GM10847 (cell line): Measurements from ENCODE around the gene TMEM135.

Experiments used
- POLR2A ChIP-seq: IDR thresholded peaks from 2 replicates; pipeline ENCODE4 v1.6.1; 2011; ENCODE audit not compliant: insufficient read length; ENCODE audit errors: extremely low read depth

Gene TMEM135

DNA sequence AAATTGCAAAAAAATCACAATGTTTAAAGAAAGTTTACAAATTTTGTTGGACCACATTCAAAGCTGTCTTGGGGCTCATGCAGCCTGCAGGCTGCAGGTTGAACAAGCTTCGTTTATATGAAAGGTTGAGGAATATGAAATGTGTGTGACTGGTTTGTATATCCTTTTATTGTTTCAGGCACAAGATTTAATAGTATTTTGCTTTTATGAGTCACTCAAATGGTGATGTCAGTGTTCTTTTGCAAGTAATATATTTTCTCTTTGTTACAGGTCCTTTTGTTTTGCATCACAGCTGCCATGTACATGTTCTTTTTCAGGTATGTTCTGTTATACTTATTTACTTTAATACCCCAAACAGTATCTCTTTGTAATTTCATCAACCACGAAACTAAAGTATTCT is 198.6 kb downstream of the TMEM135 start:
- TF ChIP-seq POLR2A = no peak

DNA sequence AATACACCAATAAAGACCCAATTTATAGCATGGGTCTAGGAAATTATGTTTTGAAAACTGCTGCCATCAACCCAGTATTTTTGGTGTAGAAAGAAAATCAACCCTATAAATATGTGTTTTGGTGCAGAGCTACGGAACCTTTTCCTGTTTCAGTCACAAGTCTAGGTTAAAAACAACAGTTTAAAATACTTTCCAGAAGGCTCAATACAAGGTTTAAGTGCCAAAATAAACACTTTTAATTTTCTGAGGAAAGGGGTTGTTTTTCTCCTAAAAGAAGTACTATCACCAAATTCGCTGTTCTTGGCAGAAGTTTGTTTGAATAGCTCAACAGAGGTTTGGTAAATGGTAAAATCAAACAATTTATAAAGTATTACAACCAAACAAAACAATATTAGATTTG is 201.3 kb downstream of the TMEM135 start:
- no peak for TF ChIP-seq POLR2A

DNA sequence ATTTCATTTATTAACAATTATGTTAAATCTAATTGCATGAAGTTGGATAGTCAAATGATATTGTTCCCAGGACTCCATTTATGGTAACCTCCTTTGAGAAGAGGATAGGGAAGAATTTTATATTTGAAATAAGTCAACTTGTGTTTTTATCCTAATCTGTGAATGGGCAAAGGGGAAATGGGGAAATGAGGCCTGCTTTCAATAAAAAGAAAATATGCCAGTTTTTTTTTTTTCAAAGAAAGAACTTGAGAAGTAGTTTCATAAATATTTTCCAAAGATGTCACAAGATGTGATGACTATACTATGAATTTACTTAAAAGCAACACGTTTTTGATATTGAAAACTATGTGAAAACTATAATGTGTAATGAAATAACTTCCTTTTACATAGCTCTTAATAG is 201.8 kb downstream of the TMEM135 start:
- TF ChIP-seq POLR2A = no peak

DNA sequence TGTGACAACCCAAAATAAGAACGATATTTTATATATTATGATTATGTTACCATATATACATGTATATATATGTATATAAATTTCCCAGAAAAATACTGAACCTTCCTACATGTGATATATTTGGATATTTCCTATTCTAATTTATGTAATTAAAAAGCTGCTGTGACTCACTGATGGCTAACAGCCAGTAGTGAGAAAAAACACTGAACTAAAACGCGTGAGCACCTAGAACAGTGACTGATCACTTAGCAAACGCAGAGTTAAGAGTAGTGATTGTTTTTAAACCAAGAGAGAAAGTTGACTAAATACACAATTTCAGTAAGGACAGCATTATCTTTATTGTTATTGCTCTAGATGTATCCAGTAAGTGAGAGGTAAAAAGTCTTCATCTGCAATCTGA is 213.8 kb downstream of the TMEM135 start:
- no peak for TF ChIP-seq POLR2A

DNA sequence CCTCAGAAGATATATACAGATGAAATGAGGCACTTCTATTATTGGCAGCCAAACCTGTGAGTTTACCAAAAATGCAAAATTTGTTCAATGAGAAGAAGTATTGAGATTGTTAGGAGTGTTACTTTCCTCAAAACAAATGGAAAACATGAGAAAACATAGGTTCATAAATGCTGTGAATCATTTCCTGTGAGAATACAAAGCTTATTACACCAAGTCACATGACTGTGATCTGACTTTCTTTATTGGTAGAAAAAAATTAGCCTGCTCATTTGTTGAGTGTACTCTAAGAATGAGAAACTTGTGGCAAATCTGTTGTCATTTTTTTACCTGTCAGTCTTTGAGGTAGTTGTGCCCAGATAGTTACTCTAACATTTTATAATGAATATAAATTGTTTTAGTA is 215.1 kb downstream of the TMEM135 start:
- no peak for TF ChIP-seq POLR2A

DNA sequence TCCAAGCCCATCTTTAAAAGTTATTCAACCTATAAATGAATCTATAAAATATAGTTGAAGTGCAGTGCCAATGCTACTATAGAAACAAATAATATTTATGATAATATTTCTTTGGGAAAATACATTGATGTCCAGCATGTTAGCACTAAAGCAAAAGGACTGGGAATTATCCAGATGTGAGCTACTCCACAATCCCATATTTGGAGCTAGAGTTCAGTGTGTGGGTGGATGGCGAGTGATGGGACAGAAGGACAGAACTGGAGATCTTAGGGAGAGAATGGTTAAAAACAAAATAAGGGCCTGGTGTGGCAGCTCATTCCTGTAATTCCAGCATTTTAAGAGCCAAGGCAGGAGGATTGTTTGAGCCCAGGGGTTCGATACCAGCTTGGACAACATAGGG is 216.8 kb downstream of the TMEM135 start:
- no peak for TF ChIP-seq POLR2A

DNA sequence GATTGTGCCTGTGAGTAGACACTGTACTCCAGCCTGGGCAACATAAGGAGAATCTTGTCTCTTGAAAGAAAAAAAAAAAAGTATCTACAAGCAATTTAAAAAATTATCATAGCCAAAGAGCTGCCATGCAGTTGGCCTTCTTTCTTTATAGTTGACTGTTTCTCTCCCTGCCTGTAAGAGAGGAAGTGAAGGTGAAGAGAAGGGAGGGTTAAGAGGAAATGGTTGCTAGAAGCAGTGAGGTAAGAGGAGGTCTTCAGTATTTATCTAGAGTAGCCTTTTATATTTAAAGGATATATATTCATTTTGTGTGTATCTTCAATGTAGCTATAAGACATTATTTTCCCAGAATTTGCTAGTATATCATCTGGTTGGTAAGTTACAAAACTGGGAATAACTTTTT is 217.9 kb downstream of the TMEM135 start:
- TF ChIP-seq POLR2A = no peak

DNA sequence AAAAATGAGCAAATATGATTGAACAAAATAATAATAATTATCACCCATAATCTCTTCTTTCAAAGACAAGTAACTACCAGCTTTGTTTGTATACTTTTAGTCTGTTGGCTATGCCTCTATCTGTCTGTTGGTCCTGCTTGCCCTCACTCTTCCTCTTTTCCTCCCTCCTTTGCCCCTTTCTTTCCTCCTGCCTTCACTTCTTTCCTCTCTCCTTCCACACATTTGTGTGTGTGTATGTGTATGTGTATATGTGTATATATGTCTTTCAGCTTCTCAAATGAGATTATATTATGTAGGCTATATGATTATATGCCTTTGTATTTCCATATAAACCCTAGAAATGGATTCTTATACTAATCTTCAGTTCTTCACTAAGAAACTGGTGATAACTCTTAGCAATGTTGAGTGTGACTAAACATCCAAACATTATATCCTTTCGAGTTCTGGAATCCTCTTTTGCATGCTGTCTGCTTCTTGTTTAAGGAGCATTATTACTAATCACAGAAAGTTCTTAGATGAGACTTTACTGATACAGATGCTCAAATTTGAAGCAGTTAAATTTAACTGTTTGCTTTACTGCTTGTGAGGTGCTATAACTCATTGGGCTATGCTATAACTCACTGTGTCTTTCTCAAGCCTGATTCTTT is 219.1 kb downstream of the TMEM135 start:
- TF ChIP-seq POLR2A = no peak

DNA sequence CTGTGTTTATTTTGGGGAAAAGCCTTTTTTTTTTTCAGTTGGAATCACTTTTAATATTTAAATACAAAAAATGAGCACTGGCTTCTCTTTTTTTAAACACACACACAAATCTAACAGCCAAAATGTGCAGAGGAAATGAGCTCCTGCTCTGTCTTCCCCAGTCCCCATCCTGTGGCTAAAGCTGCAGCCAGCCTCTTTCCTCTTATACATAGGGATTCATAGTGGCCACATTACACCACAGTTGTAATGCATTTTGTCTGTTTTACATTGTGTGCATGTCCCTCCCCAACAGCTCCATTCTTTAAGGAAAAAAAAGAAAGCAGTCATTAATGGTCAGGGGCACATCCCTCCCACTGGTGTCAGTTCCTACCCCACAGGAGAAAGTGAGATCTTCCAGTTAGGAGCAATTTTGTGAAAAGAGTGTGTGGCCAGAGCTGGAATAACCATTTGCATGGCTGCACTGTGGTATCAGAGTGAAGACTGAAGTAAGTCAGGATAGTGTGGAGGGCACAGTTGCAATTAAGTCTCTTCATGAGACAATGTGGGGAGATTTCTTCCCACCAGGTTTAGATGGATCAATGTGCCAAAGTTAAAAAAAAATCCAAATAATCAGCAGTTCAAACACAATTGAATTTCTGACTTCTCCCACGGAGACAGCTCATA is 220.6 kb downstream of the TMEM135 start:
- TF ChIP-seq POLR2A = no peak

DNA sequence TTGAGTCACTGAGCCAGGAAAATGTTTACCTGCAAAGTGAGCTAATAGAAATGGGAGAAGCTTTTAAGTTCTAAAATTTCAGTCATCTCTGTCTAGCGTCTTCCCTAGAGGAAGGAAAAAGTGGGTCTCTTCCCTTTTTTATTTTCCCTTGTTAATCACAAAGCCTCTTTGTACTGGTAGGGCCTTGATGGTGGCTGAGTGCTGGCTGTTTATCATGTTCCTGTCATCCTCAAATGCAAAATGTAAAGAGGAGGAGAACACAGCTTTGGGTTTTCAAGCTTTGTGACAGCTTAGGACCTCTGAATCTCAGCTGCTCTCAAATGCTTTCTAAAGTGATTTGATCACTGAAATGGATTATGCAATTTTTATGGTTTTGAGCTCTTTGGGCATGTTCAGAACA is 222.0 kb downstream of the TMEM135 start:
- TF ChIP-seq POLR2A = no peak

DNA sequence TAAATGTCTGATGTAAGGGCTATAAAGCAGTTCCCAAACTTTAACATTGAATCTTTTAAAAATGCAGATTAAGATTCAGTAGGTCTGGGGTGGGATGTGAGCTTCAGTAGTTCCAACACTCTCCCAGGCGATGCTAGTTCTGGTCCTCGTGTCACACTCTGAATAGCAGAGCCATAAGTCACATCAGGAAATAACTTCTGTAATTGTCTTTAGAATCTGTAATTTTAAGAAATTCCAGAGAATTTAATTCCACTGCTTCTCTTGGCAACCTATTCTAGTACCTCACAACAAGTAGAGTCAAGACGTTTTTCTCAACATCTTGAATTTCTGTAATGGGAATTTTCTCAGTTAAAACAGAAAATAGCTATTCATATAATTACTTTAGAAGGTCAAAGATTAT is 223.1 kb downstream of the TMEM135 start:
- TF ChIP-seq POLR2A = no peak

DNA sequence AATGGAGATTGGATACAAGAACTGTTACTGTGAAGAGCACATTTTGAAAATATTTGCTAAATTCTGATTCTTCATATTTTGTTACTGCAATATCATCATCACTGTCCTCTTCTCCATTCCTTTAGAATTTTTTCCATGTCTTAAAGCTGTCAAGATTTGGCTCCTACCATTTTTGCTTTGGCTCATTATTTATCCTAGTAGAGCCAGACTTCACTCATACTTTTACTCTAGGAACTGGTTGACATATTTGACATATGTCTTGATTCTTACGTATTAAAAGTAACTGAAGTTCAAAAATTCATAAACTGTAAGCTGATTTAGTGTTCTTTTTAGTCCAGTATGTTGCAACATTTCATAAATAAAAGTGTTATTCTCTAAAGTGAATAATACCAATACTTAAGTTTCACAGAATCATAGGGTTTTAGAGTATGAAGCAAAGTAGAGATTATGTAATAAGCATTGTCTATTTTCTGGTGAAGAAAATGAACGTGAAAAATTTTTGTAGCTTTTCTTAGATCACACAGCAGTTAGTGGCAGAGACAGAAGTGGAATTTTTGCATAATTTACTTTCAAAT is 225.6 kb downstream of the TMEM135 start:
- TF ChIP-seq POLR2A = no peak

DNA sequence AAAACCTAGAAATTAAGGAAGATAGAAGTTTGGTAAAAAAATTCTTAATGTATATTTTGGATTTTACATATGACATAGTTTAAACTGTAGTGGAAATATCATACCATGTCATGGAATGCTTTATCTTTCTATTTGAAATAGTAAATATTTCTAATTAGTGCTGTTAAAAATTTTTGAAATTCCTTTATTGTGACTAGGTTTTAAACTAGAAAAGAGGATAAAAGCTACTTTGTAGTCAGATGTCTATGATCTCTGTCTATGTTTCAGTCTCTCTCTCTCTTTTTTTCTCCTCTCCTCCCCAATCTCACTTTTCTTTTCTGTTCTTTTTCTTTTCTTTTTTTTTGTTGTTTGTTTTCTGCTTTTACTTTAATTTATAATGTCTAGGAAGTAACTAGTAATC is 226.2 kb downstream of the TMEM135 start:
- no peak for TF ChIP-seq POLR2A

DNA sequence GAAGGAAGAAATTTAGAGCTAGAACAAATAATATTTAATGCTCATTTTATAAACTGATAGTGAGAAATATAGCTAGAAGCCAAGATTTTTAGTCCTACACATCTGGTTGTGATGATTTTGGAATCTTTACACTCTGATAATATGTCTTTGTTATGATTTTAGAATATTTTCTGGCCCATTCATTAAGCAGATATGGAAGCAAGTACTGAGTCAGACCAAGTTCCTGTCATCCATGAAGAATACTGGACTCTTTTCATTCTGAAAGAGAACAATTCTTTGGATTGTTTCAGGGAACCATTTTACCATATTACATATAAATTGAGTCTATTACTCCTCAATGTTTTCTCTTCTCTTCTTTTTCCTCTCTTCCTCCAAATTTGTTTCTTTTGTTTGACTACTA is 227.4 kb downstream of the TMEM135 start:
- no peak for TF ChIP-seq POLR2A

DNA sequence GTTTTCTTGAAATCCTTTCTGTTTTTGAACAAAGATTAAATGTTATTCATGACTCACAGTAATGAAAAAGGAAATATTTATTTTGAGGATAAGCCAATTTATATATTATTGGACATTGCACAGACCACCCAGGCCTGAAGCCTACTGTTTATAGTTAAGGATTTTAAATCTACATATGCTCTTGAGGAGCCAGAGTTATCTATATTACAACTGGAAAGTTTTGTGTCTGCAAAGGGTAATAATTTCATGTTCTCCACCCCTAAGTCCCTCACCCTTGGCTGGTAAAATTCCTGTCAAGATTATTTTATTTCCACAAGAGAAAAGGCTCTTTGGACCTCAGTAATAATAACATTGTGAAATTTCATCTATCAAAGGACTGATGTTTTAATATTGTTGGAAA is 228.2 kb downstream of the TMEM135 start:
- TF ChIP-seq POLR2A = no peak

DNA sequence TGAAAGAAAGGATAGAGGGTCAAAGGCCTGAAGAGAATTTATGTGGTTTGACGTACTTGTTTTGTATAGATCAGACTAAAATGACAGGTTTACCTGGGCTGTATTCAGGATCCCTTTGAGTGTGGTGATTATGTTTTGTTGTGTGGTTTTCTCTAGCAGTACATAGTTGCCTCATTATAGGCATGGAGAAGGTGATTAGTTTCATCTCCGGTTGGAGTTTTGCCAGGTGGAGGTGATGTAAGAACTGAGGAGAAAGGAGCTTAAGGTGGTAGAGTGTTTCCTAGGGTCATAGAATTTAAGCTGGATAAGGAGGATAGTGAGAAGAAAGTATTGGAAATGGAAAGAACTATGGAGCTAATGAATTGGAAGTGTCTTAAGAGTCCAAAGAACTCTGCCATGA is 229.0 kb downstream of the TMEM135 start:
- no peak for TF ChIP-seq POLR2A

DNA sequence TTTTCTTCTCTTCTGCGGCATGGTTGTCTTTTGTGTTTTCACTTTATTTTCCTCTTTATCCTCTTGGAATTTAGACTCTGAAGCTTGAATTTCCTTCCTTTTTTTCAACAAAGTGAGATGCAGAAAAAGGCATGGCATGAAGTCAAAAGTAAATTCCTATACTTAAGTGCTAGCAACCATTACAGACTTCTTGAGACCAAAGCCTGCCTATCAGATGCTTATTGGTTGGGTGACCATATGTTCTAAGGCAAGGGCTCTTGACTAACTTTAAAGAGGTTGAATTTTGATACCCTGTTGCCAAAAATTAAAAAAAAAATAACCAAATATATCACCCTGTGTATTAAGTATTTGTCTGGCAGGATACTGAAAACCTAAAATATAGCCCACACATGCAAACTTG is 237.4 kb downstream of the TMEM135 start:
- no peak for TF ChIP-seq POLR2A
